HG03280 (cell line): ENCODE data around the gene GPR4.
"Not testable (repeated sequence)": the region's sequence is repeated elsewhere in the genome, so short reads cannot be mapped to it uniquely, and the experiment has no call there.

ENCODE experiments used
- ATAC-seq: cut with Tn5 transposase; IDR thresholded peaks from one replicate; pipeline ENCODE4 v1.9.1; 2021; ENCODE audit warnings: mild to moderate bottlenecking, moderate library complexity; ENCODE audit not compliant: unreplicated experiment

GPR4 gene

GRCh38 chr19:45601524-45602374, at the start of gene GPR4:
Gene GPR4, minus strand, starts transcription at chr19:45602212. Its CDS starts 10,346 bp downstream, at chr19:45591866.
- ATAC-seq, result no peak

- no peak for ATAC-seq
Observed at GRCh38 chr19:45650722-45651121, 48.7 kb upstream of the GPR4 start.

- ATAC-seq, result no peak
Observed at GRCh38 chr19:45646345-45646698, 44.3 kb upstream of the GPR4 start.

GRCh38 chr19:45645631-45646344, 43.8 kb upstream of the GPR4 start:
- ATAC-seq, result peak; percentile 28

- ATAC-seq, result no peak
Observed at GRCh38 chr19:45645068-45645630, 43.1 kb upstream of the GPR4 start.

- ATAC-seq, result no peak
Observed at GRCh38 chr19:45643927-45644771, 42.1 kb upstream of the GPR4 start.

GRCh38 chr19:45643024-45643926, 41.3 kb upstream of the GPR4 start:
- peak; percentile 26 for ATAC-seq

GRCh38 chr19:45641274-45642105, 39.5 kb upstream of the GPR4 start:
- ATAC-seq, result peak; percentile 39

- no peak for ATAC-seq
Observed at GRCh38 chr19:45640849-45641273, 38.8 kb upstream of the GPR4 start.

- ATAC-seq, result no peak
Observed at GRCh38 chr19:45638930-45639729, 37.1 kb upstream of the GPR4 start, which contains the start of gene EML2. Gene EML2, minus strand, starts transcription at chr19:45639397. Its CDS starts 21 bp downstream, at chr19:45639376.

- no peak for ATAC-seq
Observed at GRCh38 chr19:45637890-45638667, 36.1 kb upstream of the GPR4 start.

GRCh38 chr19:45636902-45637301, 34.9 kb upstream of the GPR4 start:
- no peak for ATAC-seq

GRCh38 chr19:45636275-45636674, 34.3 kb upstream of the GPR4 start:
- ATAC-seq, result no peak

GRCh38 chr19:45632468-45633196, 30.6 kb upstream of the GPR4 start:
- ATAC-seq, result no peak

GRCh38 chr19:45630463-45630862, 28.5 kb upstream of the GPR4 start:
- no peak for ATAC-seq

GRCh38 chr19:45629704-45630103, 27.7 kb upstream of the GPR4 start:
- no peak for ATAC-seq

- not testable (repeated sequence) for ATAC-seq
Observed at GRCh38 chr19:45628219-45628618, 26.2 kb upstream of the GPR4 start.
